Fibroblast of pulmonary artery (primary cell): ENCODE measurements around the gene PAX5.

Experiments
- DNase-seq: peaks from one replicate; pipeline ENCODE4 v3.0.0-alpha.2; 2010; ENCODE audit warnings: low read depth
- H3K4me3 ChIP-seq: replicated peaks from 2 replicates; pipeline ENCODE4 v1.5.1; 2011; ENCODE audit warnings: low read depth, mild to moderate bottlenecking, control low read depth, low read length, moderate library complexity
- CTCF ChIP-seq: IDR thresholded peaks from 2 replicates; pipeline ENCODE4 v1.5.1; 2011; ENCODE audit warnings: mild to moderate bottlenecking, control low read depth, low read length, inconsistent platforms; ENCODE audit errors: missing control alignments

Gene PAX5

GRCh38 chr9:36974731-36975130, 59.3 kb downstream of the PAX5 start:
- DNase-seq, result no peak
- peak; percentile 8 for TF ChIP-seq CTCF
- H3K4me3 ChIP-seq, result no peak overlapping the region

GRCh38 chr9:36971935-36972488, 62.1 kb downstream of the PAX5 start:
- TF ChIP-seq CTCF, result no peak
- no peak overlapping the region for H3K4me3 ChIP-seq
- no peak for DNase-seq

GRCh38 chr9:36970007-36970888, 63.8 kb downstream of the PAX5 start:
- no peak overlapping the region for H3K4me3 ChIP-seq
- no peak for DNase-seq
- TF ChIP-seq CTCF, result no peak

GRCh38 chr9:36969216-36969771, 64.8 kb downstream of the PAX5 start:
- DNase-seq, result no peak
- no peak overlapping the region for H3K4me3 ChIP-seq
- no peak for TF ChIP-seq CTCF

GRCh38 chr9:36968574-36969215, 65.4 kb downstream of the PAX5 start:
- no peak for TF ChIP-seq CTCF
- no peak overlapping the region for H3K4me3 ChIP-seq
- DNase-seq, result no peak

GRCh38 chr9:36967997-36968396, 66.1 kb downstream of the PAX5 start:
- no peak for TF ChIP-seq CTCF
- no peak for DNase-seq
- no peak overlapping the region for H3K4me3 ChIP-seq
